ENCODE measurements around the gene CTSK. TPM values are rescaled to one million over a fixed set of nuclear protein-coding genes. Genes with fewer than 3 reads are reported as not detected.
A peak's percentile ranks its signal among the peaks of the same experiment; 100 is the strongest.

The CTSK gene
- total RNA-seq, 1 experiment from 2014 or later, result 4.7 TPM

DNA sequence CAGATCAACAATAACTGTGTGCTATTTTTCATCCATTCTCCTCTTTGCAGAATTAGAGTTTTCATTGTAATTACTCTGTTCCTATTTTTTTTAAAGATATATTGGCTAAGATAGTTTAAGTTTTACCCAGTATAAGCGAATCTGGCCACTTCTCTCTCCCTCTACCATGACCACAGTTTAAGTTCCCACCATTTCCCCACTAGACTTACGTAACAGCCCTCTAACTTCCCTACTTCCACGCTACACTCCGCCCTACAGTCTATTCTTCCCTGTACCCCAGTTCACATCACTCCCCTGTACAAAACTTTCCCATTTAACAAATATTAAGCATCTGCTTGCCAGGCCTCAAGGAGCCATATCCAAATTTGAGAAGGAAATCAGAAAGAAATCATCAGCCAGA is 16.5 kb downstream of the CTSK start:
- TF ChIP-seq EZH2 (IDR thresholded peaks at IDR 0.05; ENCODE audit: low read depth), result no peak
- TF ChIP-seq, protein P1, sequence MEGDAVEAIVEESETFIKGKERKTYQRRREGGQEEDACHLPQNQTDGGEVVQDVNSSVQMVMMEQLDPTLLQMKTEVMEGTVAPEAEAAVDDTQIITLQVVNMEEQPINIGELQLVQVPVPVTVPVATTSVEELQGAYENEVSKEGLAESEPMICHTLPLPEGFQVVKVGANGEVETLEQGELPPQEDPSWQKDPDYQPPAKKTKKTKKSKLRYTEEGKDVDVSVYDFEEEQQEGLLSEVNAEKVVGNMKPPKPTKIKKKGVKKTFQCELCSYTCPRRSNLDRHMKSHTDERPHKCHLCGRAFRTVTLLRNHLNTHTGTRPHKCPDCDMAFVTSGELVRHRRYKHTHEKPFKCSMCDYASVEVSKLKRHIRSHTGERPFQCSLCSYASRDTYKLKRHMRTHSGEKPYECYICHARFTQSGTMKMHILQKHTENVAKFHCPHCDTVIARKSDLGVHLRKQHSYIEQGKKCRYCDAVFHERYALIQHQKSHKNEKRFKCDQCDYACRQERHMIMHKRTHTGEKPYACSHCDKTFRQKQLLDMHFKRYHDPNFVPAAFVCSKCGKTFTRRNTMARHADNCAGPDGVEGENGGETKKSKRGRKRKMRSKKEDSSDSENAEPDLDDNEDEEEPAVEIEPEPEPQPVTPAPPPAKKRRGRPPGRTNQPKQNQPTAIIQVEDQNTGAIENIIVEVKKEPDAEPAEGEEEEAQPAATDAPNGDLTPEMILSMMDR (conservative IDR thresholded peaks at IDR 0.05), result no peak
- H3K9me2 ChIP-seq (ENCODE audit: insufficient read depth), result 0 out of 2 replicates have a peak, but pooled peaks cover 3% of the 10 kb centered on the region
- intact Hi-C loops (cut with micrococcal nuclease; ENCODE audit: unreplicated experiment), result no loop called here
- ChIA-PET POLR2A (ENCODE audit: unreplicated experiment) (no interaction called here), CTCF (no interaction called here)
- H3F3A ChIP-seq (ENCODE audit: insufficient read depth, low read depth), result no peaks in the 10 kb centered on the region
- no peaks in the 10 kb centered on the region for H3K9me3 ChIP-seq (ENCODE audit: insufficient read depth, low read depth)
- H3K79me2 ChIP-seq (ENCODE audit: low read depth), result no peaks in the 10 kb centered on the region
- H4K20me1 ChIP-seq (ENCODE audit: insufficient read depth), result no peaks in the 10 kb centered on the region
- no peaks in the 10 kb centered on the region for H3K36me3 ChIP-seq (ENCODE audit: low read depth)
- DNase-seq, result no peak
- H3K4me1 ChIP-seq (replicated peaks; ENCODE audit: insufficient read depth), result peaks cover 8% of the 10 kb centered on the region
- BruUV-seq (replicated peaks), result no TSS peak
- no peak overlapping the region for H3K27ac ChIP-seq
- no peak overlapping the region for H3K4me3 ChIP-seq
- no peak overlapping the region for H2AFZ ChIP-seq
- no peaks in the 10 kb centered on the region for H3K27me3 ChIP-seq (ENCODE audit: insufficient read depth, low read depth)
- no peak overlapping the region for H3K4me2 ChIP-seq

DNA sequence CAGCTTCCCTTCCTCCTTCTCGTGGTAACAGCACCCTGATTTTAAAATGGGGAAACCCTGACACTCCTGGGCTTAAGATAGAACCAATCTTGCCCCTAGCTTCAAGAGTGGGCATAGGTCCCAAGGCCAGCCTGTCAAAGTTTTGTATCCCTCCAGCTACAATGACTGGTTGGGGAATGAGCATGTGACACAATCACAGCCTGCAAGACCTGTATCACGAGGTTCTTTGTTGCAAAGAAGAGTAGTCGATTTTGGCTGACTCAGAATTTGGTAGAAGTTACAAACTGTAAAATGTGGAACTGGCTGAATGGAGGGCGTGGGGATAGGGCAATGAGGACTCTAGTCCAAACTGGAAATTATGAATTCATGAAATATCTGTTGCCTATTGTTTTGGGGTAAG is 18.7 kb downstream of the CTSK start:
- BruUV-seq (replicated peaks), result no TSS peak
- TF ChIP-seq EZH2 (IDR thresholded peaks at IDR 0.05; ENCODE audit: low read depth), result no peak
- TF ChIP-seq, protein P1 (conservative IDR thresholded peaks at IDR 0.05), result no peak

DNA sequence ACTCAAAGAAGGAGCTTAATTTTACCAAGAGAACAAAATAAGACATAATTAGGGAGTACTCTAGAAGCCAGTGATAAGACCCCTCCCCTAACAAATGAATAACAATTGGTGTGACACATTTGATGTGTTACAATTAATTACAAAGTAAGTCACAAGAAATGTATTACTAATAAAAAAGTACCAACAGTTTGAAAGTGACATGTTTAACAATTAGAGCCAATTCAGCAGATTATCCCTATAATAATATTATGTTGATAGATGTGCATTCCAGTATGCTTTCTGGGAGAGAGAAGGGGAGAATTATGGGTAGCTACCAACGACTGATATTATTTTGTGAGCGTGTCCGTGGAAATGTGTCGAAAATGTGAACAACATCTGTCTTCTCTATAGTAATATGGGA is 19.1 kb downstream of the CTSK start:
- CTCF ChIA-PET, result interaction anchor here (0.6 kb wide), 2 partner anchors 24 to 90 kb away, joined by 3 to 7 read pairs; no protein-coding TSS in a partner anchor
- no peak for DNase-seq

More for the DNA sequence above, 18.7 kb downstream of the CTSK start:
- no peak overlapping the region for H3K4me3 ChIP-seq
- H3K4me2 ChIP-seq, result peak overlapping the region; percentile 9; the same call in 1 of the 2 replicates
- ChIA-PET CTCF (interaction anchor here (0.6 kb wide), 2 partner anchors 23 to 90 kb away, joined by 3 to 7 read pairs; no protein-coding TSS in a partner anchor), POLR2A (ENCODE audit: unreplicated experiment) (no interaction called here)
- peaks cover 8% of the 10 kb centered on the region for H3K4me1 ChIP-seq (replicated peaks; ENCODE audit: insufficient read depth)
- H3K36me3 ChIP-seq (ENCODE audit: low read depth), result no peaks in the 10 kb centered on the region
- H2AFZ ChIP-seq, result 0 out of 2 replicates have a peak overlapping the region, but pooled peaks have one; percentile 28
- DNase-seq, result peak in 1 of 2 experiments; percentile 65
- no peaks in the 10 kb centered on the region for H3F3A ChIP-seq (ENCODE audit: insufficient read depth, low read depth)
- H4K20me1 ChIP-seq (ENCODE audit: insufficient read depth), result no peaks in the 10 kb centered on the region
- intact Hi-C loops (cut with micrococcal nuclease; ENCODE audit: unreplicated experiment), result no loop called here
- 0 out of 2 replicates have a peak, but pooled peaks cover 3% of the 10 kb centered on the region for H3K9me2 ChIP-seq (ENCODE audit: insufficient read depth)
- no peaks in the 10 kb centered on the region for H3K27me3 ChIP-seq (ENCODE audit: insufficient read depth, low read depth)
- no peak overlapping the region for H3K27ac ChIP-seq
- H3K79me2 ChIP-seq (ENCODE audit: low read depth), result no peaks in the 10 kb centered on the region
- no peaks in the 10 kb centered on the region for H3K9me3 ChIP-seq (ENCODE audit: insufficient read depth, low read depth)

More for the DNA sequence above, 19.1 kb downstream of the CTSK start:
- Histone ChIP-seq H3K27ac (no peak overlapping the region), H3F3A (ENCODE audit: insufficient read depth, low read depth) (no peaks in the 10 kb centered on the region), H4K20me1 (ENCODE audit: insufficient read depth) (no peaks in the 10 kb centered on the region), H3K4me2 (no peak overlapping the region), H3K79me2 (ENCODE audit: low read depth) (no peaks in the 10 kb centered on the region), H3K27me3 (ENCODE audit: insufficient read depth, low read depth) (no peaks in the 10 kb centered on the region), H3K9me3 (ENCODE audit: insufficient read depth, low read depth) (no peaks in the 10 kb centered on the region), H3K4me3 (no peak overlapping the region), H3K4me1 (replicated peaks; ENCODE audit: insufficient read depth) (peaks cover 8% of the 10 kb centered on the region), H3K9me2 (ENCODE audit: insufficient read depth) (0 out of 2 replicates have a peak, but pooled peaks cover 3% of the 10 kb centered on the region), H3K36me3 (ENCODE audit: low read depth) (no peaks in the 10 kb centered on the region), H2AFZ (0 out of 2 replicates have a peak overlapping the region, but pooled peaks have one; percentile 28)
- TF ChIP-seq, protein P1 (conservative IDR thresholded peaks at IDR 0.05), result no peak
- TF ChIP-seq EZH2 (IDR thresholded peaks at IDR 0.05; ENCODE audit: low read depth), result no peak
- POLR2A ChIA-PET (ENCODE audit: unreplicated experiment), result no interaction called here
- intact Hi-C loops (cut with micrococcal nuclease; ENCODE audit: unreplicated experiment), result no loop called here
- no TSS peak for BruUV-seq (replicated peaks)
